Bronchial smooth muscle cell (primary cell): ENCODE results near the gene PURB. TPM values are rescaled to one million over a fixed set of nuclear protein-coding genes. Genes with fewer than 3 reads are reported as not detected.

Experiments used
- total RNA-seq: library from RNA; depleted of rRNA; stranded (reverse); fragments of >200 nt; gene quantifications from 2 replicates; pipeline ENCODE4 v1.2.1, GENCODE V29; 2014

PURB gene
- 6.9 and 13.2 TPM in 2 replicates for total RNA-seq

GRCh38 chr7:44885394-44886317 is at the start of gene PURB:
Gene PURB (minus strand): TSS chr7:44885530. CDS start chr7:44885348, 182 bp downstream.

GRCh38 chr7:44847920-44848634 is 37.3 kb downstream of the PURB start, which contains the start of gene H2AZ2:
Gene H2AZ2 (minus strand): TSS chr7:44848087. CDS start chr7:44847971, 116 bp downstream.

Other genes with a start within 250 kb of the PURB start
- 6.9 and 8.1 TPM in 2 replicates for gene ZMIZ2, start 136.7 kb downstream of the PURB start, total RNA-seq
- 773 and 1,099 TPM in 2 replicates for gene PPIA, start 88.8 kb downstream of the PURB start, total RNA-seq
- gene H2AZ2, start 37.4 kb downstream of the PURB start, total RNA-seq: 234 and 253 TPM in 2 replicates
- under 0.01 TPM in 2 replicates for gene MYO1G, start 93.5 kb upstream of the PURB start, total RNA-seq
- gene CCM2, start 114.7 kb upstream of the PURB start, total RNA-seq: 39.6 and 49.7 TPM in 2 replicates
- 1.7 and 2.8 TPM in 2 replicates for gene NACAD, start 203.4 kb upstream of the PURB start, total RNA-seq
- gene TBRG4, start 226.2 kb upstream of the PURB start, total RNA-seq: 37.2 and 39.4 TPM in 2 replicates